ENCODE results near the gene TMEM179.
"Not testable (repeated sequence)": the region's sequence is repeated elsewhere in the genome, so short reads cannot be mapped to it uniquely, and the experiment has no call there.

DNA sequence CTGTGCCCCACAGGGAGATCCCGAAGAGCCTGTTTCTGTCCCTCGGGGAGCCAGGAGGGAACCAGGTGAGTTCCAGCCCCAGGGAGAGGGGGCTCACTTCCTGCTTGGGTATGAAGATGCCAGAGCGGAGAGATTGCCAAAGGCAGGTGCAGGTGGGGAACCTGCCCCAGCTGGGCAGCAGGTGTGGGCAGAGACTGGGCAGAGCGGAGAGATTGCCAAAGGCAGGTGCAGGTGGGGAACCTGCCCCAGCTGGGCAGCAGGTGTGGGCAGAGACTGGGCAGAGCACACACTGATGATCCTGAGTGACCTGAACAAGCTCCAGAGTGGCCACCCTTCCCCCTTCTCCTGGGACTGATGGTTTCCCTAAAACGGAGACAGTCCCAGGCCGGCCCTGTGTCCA lies 24.6 kb downstream of the TMEM179 start:
- TF ChIP-seq, protein P1, sequence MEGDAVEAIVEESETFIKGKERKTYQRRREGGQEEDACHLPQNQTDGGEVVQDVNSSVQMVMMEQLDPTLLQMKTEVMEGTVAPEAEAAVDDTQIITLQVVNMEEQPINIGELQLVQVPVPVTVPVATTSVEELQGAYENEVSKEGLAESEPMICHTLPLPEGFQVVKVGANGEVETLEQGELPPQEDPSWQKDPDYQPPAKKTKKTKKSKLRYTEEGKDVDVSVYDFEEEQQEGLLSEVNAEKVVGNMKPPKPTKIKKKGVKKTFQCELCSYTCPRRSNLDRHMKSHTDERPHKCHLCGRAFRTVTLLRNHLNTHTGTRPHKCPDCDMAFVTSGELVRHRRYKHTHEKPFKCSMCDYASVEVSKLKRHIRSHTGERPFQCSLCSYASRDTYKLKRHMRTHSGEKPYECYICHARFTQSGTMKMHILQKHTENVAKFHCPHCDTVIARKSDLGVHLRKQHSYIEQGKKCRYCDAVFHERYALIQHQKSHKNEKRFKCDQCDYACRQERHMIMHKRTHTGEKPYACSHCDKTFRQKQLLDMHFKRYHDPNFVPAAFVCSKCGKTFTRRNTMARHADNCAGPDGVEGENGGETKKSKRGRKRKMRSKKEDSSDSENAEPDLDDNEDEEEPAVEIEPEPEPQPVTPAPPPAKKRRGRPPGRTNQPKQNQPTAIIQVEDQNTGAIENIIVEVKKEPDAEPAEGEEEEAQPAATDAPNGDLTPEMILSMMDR (IDR thresholded peaks at IDR 0.05), result not testable (repeated sequence)
- not testable (repeated sequence) for TF ChIP-seq POLR2A (IDR thresholded peaks at IDR 0.05)
